PC-9 (cell line): ENCODE results near the gene VANGL1.

Experiments used
- EZH2 ChIP-seq: fragments of 200-600 bp; sonication (generic); IDR thresholded peaks from 2 replicates; pipeline ENCODE4 v1.8.0; 2017; ENCODE audit warnings: antibody characterized with exemption, low read depth
- TF ChIP-seq, protein P1 (sequence below): fragments of 200-600 bp; sonication (generic); conservative IDR thresholded peaks from 2 replicates; pipeline ENCODE4 v1.6.1; 2017; ENCODE audit warnings: mixed run types, antibody characterized with exemption, mild to moderate bottlenecking, moderate library complexity

DNA sequence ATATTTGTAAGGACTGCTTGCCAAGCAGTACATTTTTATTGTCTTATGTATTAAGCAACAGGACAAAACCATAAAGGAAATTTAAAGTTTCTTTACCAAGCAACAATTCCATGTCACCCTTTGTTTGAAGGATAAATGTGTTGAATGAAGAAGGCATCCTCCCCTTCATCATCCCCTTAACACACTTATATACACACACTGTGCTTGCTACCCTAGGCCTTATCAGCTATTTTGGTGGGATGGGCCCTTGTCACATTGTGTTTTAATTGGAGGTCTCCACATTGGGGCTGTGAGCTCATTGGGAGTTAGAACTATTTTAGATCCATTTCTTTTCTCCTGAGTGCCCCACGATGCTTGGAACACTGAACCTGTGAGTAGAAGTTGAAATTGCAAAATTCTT lies 1.9 kb downstream of the VANGL1 start:
- no peak for TF ChIP-seq EZH2
- TF ChIP-seq, protein P1, sequence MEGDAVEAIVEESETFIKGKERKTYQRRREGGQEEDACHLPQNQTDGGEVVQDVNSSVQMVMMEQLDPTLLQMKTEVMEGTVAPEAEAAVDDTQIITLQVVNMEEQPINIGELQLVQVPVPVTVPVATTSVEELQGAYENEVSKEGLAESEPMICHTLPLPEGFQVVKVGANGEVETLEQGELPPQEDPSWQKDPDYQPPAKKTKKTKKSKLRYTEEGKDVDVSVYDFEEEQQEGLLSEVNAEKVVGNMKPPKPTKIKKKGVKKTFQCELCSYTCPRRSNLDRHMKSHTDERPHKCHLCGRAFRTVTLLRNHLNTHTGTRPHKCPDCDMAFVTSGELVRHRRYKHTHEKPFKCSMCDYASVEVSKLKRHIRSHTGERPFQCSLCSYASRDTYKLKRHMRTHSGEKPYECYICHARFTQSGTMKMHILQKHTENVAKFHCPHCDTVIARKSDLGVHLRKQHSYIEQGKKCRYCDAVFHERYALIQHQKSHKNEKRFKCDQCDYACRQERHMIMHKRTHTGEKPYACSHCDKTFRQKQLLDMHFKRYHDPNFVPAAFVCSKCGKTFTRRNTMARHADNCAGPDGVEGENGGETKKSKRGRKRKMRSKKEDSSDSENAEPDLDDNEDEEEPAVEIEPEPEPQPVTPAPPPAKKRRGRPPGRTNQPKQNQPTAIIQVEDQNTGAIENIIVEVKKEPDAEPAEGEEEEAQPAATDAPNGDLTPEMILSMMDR = no peak
